Fibroblast of skin of abdomen (primary cell): ENCODE results near the gene CSGALNACT2.
A peak's percentile ranks its signal among the peaks of the same experiment; 100 is the strongest.

Experiments used
- DNase-seq: peaks from one replicate; pipeline ENCODE4 v3.0.0-alpha.2; 2013

CSGALNACT2 gene

GRCh38 chr10:43203448-43204041 is 65.3 kb downstream of the CSGALNACT2 start:
- no peak for DNase-seq

GRCh38 chr10:43204042-43204942 is 66.0 kb downstream of the CSGALNACT2 start:
- no peak for DNase-seq

DNA sequence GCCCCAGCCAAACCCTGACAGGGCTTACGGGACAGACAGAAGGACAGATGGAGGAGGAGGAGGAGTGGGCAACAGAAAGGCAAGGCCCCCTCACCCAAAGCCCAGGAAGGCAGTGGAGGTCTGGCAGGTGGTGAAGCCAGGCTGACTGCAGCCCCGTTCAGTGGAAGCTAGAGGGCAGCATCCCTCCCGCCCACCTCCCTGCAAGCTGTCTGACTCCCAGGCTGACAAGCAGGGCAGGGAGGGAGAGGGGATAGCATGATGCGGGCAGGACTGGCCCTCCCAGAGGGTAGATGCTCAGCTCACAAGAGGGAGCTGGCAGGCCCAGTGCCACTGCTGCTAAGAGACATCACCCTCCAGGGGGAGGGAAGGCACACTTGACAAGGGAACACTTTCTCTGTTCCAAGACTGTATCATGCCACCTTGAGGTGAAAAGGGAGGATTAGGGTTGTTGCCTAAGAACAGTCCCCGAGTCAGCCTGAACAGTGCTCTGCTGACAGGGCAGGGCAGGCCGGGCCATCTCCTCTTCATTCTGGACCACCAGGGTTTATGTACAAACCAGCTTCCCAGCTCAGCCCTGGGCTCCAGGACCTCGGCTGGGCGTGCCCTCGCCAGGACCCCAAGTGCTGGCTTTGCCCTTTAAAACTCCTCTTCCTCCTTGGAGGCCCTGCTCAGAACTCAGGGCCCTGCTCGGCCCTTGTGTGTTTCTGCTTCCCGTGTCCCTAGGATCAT is 66.9 kb downstream of the CSGALNACT2 start:
- peak; percentile 19 for DNase-seq

DNA sequence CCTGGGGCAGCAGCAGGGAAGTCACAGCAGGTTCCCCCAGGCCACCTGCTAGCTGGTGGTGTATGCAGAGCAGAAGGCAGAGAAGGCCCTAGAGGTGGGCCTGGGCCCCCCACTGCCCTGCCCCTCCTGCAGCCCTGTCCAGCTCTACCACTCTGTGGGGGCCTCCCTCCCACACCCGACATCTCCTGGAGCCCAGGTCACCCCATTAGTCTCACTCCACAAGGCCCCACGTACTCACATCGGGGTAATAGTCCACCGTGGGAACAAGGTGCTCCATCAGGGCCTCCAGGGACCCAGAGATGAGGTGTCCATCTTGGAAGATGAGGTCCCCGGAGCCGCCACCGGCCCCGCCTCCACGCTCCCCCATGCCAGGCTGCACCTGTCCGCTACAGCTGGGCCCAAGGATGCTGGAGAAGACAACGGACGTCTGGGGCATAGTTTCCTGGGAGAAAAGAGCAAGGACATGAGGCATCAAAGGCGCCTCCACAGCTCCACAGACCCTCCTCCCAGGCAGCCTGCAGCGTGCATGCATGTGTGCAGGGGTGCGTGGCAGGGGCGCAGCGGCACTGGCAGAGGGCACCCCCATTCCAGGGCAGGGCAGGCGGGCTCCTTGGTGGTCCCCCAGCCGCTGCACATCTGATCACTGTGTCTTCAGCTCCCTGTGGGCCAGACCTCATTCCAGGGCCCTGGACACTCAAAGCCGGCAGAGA is 67.6 kb downstream of the CSGALNACT2 start:
- no peak for DNase-seq

DNA sequence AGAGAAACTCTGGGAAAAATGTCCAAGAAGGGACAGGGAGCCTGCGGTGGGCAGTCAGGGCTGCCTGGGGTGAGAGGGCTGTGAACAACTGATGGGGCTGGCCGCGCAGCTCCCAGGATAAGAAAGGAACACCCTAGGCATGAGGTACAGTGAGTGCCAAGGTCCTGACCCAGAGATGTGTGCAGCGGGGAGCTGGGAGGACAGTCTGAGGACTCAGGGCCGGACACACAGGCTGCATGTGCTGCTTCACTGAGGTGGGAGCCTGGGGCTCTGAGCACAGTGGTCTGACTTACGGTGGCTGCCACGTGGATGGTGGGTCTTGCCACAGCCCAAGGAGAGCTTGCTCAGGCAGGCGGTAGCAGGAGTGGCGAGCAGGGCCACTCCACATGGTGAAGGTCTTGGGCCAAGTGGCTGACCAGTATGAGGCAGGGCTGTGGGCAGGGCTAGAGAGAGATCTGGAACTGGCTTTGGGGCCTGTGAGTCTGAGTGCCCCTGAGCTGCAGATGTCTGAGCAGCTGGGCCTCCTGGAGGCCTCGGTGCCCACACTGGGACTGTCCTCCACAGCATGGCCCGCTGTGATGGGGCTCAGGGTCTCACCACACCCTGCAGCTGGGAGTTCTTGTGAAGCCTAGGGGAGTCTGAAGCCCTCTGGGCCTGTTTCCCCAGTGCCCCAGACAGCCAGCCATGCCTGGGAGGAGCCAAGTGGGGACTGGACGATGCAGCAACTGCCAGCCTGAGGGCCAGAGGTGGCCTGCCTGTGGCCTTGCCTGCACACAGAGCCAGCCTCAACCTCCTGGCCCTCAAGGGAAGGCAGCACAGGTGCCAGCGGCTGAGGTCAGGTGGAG is 68.4 kb downstream of the CSGALNACT2 start:
- no peak for DNase-seq

DNA sequence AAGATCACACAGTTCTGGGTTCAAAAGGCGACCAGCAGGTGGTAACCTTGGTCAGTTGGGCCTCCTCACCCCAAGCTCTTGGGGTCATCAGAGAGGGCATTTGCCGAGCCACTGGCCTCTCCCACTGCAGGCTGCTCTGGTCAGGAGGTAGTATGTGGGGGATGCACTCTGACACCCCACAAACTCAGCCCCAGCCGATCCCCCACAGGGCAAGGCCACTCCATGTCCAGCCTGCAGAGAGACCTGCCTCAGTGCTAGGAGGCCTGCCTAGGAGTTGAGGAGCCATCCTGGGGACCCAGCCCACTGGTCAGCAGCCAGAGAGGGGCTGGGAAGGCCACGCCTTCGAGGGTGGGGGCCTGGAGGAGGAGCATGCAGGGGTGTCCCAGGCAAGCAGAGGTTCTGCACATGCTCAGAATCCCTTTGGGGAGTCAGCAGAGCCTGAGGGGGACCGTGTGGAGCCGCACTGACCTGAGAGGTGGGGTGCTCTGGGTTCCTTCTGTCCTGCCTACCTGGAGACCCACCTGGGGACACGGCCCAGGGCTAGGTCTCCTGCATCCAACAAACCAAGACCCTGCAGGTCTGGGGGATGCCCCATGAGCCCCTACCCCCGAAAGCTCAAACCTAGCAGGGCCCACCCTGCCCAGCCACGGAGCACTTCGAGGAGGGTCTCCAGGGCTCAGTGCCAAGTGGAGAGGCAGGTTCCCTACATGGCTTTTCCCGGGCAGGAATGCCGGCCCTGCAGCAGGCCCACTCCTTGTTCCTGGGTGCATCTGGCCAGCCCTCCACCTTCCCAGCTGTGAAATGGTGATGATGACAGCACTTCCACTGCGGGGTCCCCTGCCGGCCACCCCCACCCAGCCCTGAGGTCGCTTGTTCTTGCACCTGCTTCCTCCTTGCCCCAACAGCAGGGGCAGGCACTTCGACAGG is 70.2 kb downstream of the CSGALNACT2 start:
- no peak for DNase-seq

DNA sequence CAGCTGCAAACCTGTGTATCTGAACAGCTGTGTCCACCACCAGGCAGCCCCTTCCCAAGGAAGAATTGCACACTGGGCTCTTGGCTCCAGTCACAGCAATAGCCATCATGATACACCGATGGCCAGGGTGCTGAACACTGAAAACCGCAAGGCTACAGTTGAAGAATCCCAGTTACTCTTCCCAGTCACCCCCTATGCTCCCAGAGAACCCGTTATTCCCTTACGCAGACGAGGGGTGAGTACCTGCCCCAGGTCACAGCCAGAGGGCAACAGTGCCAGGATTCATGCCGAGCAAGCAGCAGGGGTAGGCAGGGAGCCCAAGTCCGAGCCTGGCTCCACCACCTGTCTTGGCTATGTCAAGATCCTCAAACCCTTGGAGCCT is 70.8 kb downstream of the CSGALNACT2 start:
- no peak for DNase-seq

DNA sequence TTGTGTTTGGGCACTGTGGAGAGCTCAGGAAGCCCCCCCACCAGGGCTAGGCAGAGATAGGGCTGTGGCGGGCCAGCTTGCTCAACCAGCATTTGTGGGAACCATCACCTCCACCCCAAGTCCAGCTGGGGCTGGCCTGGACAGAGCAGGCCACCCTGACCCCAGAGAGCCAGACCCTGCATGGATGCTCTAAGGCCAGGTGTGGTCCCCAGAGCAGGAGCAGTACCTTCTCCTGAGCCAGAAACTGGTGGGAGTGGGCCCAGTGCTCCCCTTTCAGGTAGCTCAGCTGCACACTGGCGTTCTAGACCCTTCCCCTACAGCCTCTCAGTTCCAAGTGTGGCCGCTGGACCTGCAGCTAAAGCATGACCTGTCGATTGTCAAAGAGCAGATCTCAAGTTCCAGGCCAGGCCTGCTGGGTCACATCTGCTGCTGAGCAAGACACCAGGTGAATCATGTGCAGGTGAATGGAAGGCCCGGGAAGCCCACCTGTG is 71.5 kb downstream of the CSGALNACT2 start:
- DNase-seq = no peak

DNA sequence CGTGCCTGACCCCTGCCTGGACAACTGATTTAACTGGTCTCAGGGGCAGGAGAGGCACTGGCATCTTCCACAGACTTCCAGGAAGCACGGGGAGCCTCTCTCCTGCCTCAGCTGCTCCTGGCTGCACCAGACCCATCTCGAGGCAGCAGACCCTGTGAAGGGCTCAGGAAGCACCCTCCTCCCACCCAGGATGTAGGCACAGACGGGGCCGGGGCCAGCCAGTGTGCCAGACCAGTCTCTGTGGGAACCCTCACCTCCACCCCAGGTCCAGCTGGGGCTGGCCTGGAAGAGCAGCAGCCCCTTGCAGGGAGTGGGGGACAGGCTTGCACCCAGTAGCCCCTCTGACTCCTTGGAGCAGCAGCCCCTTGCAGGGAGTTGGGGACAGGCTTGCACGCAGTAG is 72.3 kb downstream of the CSGALNACT2 start:
- no peak for DNase-seq

GRCh38 chr10:43211030-43211429 is 72.8 kb downstream of the CSGALNACT2 start:
- no peak for DNase-seq

GRCh38 chr10:43211431-43212042 is 73.3 kb downstream of the CSGALNACT2 start:
- no peak for DNase-seq

DNA sequence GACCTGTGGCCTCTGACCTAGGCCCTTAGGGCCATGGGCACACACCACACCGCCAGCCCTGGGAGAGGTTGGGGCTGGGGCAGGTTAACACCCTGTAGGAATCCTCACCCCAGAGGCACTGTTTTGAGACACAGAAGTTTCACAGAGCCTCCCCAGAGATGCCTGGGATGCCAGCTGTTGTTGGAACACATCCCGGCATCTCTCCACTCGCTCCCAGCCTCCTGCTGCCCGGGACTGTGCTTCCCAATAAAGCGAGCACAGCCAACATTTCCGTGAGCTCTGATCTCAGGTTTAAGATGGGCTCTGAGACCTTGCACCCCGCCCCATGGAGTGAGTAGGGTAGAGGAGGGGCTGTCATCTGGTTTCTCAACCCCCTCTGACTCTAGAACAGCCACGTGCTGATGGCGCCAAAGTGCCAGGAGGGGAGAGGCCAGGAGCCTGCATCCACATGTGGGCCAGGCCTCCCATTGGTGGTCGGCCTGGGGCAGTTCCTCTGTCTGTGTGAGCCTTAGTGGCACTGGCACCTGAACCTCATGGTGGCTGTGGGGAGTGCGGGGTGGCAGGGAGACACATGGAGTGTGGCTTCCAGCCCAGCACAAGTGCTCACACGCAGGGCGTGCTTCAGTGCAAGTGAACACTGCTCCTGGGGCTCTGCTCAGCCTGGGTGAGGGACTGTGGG is 73.9 kb downstream of the CSGALNACT2 start:
- no peak for DNase-seq

- DNase-seq = no peak
Measured at GRCh38 chr10:43214071-43214955, 76.1 kb downstream of the CSGALNACT2 start.

DNA sequence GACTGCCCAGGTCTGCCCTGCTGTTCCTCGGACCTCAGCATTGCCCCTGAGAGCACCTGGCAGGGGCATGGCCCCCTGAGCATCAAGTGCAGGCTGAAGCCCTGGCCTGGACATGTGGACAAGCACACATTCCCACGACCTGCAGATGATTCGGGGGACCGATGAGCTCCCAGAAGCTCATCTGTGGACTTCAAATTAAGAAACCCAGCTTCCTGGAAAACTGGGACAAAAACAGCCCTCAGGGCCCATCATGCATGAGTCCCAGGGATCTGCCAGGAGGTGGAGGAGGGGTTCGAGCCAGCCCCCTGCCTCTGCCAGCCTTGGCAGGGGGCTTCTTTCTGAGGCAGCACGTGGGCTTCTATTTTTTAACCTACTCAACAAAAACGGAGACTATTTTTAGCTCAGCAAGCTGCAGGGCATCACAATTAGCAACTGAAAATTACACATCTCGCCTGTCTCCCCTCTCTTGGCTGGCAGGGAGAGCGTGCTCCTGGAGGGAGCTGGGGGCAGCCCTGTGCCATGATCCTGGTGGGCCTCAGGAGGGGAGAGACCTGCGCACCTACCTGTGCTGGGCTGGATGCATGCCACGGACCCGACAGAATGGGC is 76.8 kb downstream of the CSGALNACT2 start:
- no peak for DNase-seq

- no peak for DNase-seq
Measured at GRCh38 chr10:43215758-43216455, 77.7 kb downstream of the CSGALNACT2 start.

- DNase-seq = no peak
Measured at GRCh38 chr10:43216931-43217562, 78.8 kb downstream of the CSGALNACT2 start.
